AG20443 (cell line): ENCODE measurements around the gene LYSMD3.
"Not testable (repeated sequence)": the region's sequence is repeated elsewhere in the genome, so short reads cannot be mapped to it uniquely, and the experiment has no call there.

Experiments
- DNase-seq: peaks from one replicate; pipeline ENCODE4 v3.0.0; 2012; ENCODE audit warnings: low spot score, mixed read lengths

Gene LYSMD3

GRCh38 chr5:90529194-90529938 is at the start of gene LYSMD3:
Gene LYSMD3 (minus strand): TSS chr5:90529584. CDS start chr5:90525289, 4,295 bp downstream.
- DNase-seq = peak; percentile 100

GRCh38 chr5:90576566-90576965 is 47.2 kb upstream of the LYSMD3 start:
- not testable (repeated sequence) for DNase-seq

- DNase-seq = no peak
Observed at GRCh38 chr5:90575712-90576111, 46.3 kb upstream of the LYSMD3 start.

GRCh38 chr5:90571147-90571773 is 41.9 kb upstream of the LYSMD3 start:
- no peak for DNase-seq

- DNase-seq = no peak
Observed at GRCh38 chr5:90570034-90570433, 40.6 kb upstream of the LYSMD3 start.

- DNase-seq = no peak
Observed at GRCh38 chr5:90569084-90569483, 39.7 kb upstream of the LYSMD3 start.

GRCh38 chr5:90565491-90565890 is 36.1 kb upstream of the LYSMD3 start:
- DNase-seq = no peak

GRCh38 chr5:90563108-90563507 is 33.7 kb upstream of the LYSMD3 start:
- DNase-seq = no peak

- no peak for DNase-seq
Observed at GRCh38 chr5:90562341-90562740, 33.0 kb upstream of the LYSMD3 start.

- DNase-seq = no peak
Observed at GRCh38 chr5:90561766-90562165, 32.4 kb upstream of the LYSMD3 start.

- DNase-seq = no peak
Observed at GRCh38 chr5:90560771-90561170, 31.4 kb upstream of the LYSMD3 start.

- peak; percentile 37 for DNase-seq
Observed at GRCh38 chr5:90558344-90559192, 29.2 kb upstream of the LYSMD3 start, which contains the start of gene ADGRV1. Gene ADGRV1 (plus strand): TSS chr5:90558797. CDS start chr5:90558896, 99 bp downstream.

- DNase-seq = no peak
Observed at GRCh38 chr5:90557871-90558270, 28.5 kb upstream of the LYSMD3 start.

- no peak for DNase-seq
Observed at GRCh38 chr5:90557391-90557790, 28.0 kb upstream of the LYSMD3 start.

GRCh38 chr5:90555666-90556065 is 26.3 kb upstream of the LYSMD3 start:
- no peak for DNase-seq

- DNase-seq = no peak
Observed at GRCh38 chr5:90554358-90555006, 25.1 kb upstream of the LYSMD3 start.

GRCh38 chr5:90553711-90554110 is 24.3 kb upstream of the LYSMD3 start:
- DNase-seq = no peak

GRCh38 chr5:90551376-90551775 is 22.0 kb upstream of the LYSMD3 start:
- DNase-seq = no peak

- no peak for DNase-seq
Observed at GRCh38 chr5:90550963-90551362, 21.6 kb upstream of the LYSMD3 start.

- no peak for DNase-seq
Observed at GRCh38 chr5:90549729-90550275, 20.4 kb upstream of the LYSMD3 start.

- DNase-seq = no peak
Observed at GRCh38 chr5:90549223-90549622, 19.8 kb upstream of the LYSMD3 start.

GRCh38 chr5:90548069-90548593 is 18.7 kb upstream of the LYSMD3 start:
- DNase-seq = no peak
